Loucy (cell line): Measurements from ENCODE around the gene TES.

ENCODE experiments used
- H2AFZ ChIP-seq: fragments of 200-600 bp; sonication (generic); 2 replicates; pipeline ENCODE4 v1.6.0; 2016; ENCODE audit warnings: antibody characterized with exemption, mild to moderate bottlenecking, low read length, moderate library complexity
- H3F3A ChIP-seq: fragments of 200-600 bp; 2 replicates; pipeline ENCODE4 v1.6.0; 2016; ENCODE audit warnings: antibody characterized with exemption, low read depth, mild to moderate bottlenecking
- H3K27me3 ChIP-seq: fragments of 200-600 bp; sonication (generic); 2 replicates; pipeline ENCODE4 v1.6.1; 2014; ENCODE audit warnings: low read length, mild to moderate bottlenecking; ENCODE audit not compliant: insufficient read depth, poor library complexity, severe bottlenecking
- H3K36me3 ChIP-seq: fragments of 200-600 bp; sonication (generic); 2 replicates; pipeline ENCODE4 v1.6.1; 2016; ENCODE audit warnings: low read length; ENCODE audit not compliant: insufficient read depth
- H3K4me1 ChIP-seq: fragments of 200-600 bp; sonication (generic); 2 replicates; pipeline ENCODE4 v1.5.1; 2014; ENCODE audit warnings: low read length, mild to moderate bottlenecking; ENCODE audit not compliant: insufficient read depth, poor library complexity, severe bottlenecking
- H3K4me2 ChIP-seq: fragments of 200-600 bp; sonication (generic); 2 replicates; pipeline ENCODE4 v1.6.0; 2014; ENCODE audit warnings: antibody characterized with exemption, low read length, low read depth, mild to moderate bottlenecking; ENCODE audit not compliant: poor library complexity, severe bottlenecking
- H3K4me3 ChIP-seq: fragments of 200-600 bp; sonication (generic); 2 replicates; pipeline ENCODE4 v1.5.1; 2014; ENCODE audit warnings: low read length, mild to moderate bottlenecking, mixed read lengths; ENCODE audit not compliant: poor library complexity, severe bottlenecking
- H3K79me2 ChIP-seq: fragments of 200-600 bp; sonication (generic); 2 replicates; pipeline ENCODE4 v1.6.1; 2014; ENCODE audit warnings: low read length; ENCODE audit not compliant: insufficient read depth
- H3K9ac ChIP-seq: fragments of 200-600 bp; sonication (generic); 2 replicates; pipeline ENCODE4 v1.6.0; 2014; ENCODE audit warnings: mild to moderate bottlenecking, low read depth, low read length, moderate library complexity; ENCODE audit not compliant: poor library complexity, severe bottlenecking
- H3K9me2 ChIP-seq: fragments of 200-600 bp; sonication (generic); replicated peaks from 2 replicates; pipeline ENCODE4 v1.6.1; 2016; ENCODE audit warnings: low read depth, low read length, mixed read lengths
- H3K9me3 ChIP-seq: fragments of 200-600 bp; sonication (generic); 2 replicates; pipeline ENCODE4 v1.6.1; 2014; ENCODE audit warnings: mild to moderate bottlenecking, antibody characterized with exemption, low read length, low read depth; ENCODE audit not compliant: insufficient read depth
- H4K20me1 ChIP-seq: fragments of 200-600 bp; sonication (generic); 2 replicates; pipeline ENCODE4 v1.6.0; 2014; ENCODE audit warnings: antibody characterized with exemption, low read length, mild to moderate bottlenecking; ENCODE audit not compliant: insufficient read depth, poor library complexity, severe bottlenecking
- CTCF ChIP-seq: fragments of 200-600 bp; sonication (generic); conservative IDR thresholded peaks from 2 replicates; pipeline ENCODE4 v1.5.1; 2014; ENCODE audit warnings: mild to moderate bottlenecking, antibody characterized with exemption, low read length
- EZH2phosphoT487 ChIP-seq: fragments of 200-600 bp; IDR thresholded peaks from 2 replicates; pipeline ENCODE4 v1.6.1; 2018; ENCODE audit warnings: antibody characterized with exemption, mild to moderate bottlenecking, moderate library complexity, borderline replicate concordance

Gene TES

GRCh38 chr7:116216956-116217571 lies 6.7 kb downstream of the TES start:
- Histone ChIP-seq H3K4me2 (no peak overlapping the region), H3K9me2 (no peaks in the 10 kb centered on the region), H3K4me1 (peaks cover 16% of the 10 kb centered on the region)

GRCh38 chr7:116218051-116218645 lies 7.8 kb downstream of the TES start:
- Histone ChIP-seq H2AFZ (no peak overlapping the region; the same call in 1 of the 2 replicates), H3F3A (no peaks in the 10 kb centered on the region), H3K4me2 (no peak overlapping the region), H3K4me1 (peaks cover 14% of the 10 kb centered on the region), H3K27me3 (no peaks in the 10 kb centered on the region), H3K79me2 (no peaks in the 10 kb centered on the region), H3K9me3 (no peaks in the 10 kb centered on the region), H3K9ac (no peak overlapping the region), H3K36me3 (no peaks in the 10 kb centered on the region), H4K20me1 (no peaks in the 10 kb centered on the region), H3K4me3 (no peak overlapping the region), H3K9me2 (no peaks in the 10 kb centered on the region)
- TF ChIP-seq CTCF (no peak), EZH2phosphoT487 (no peak)

More at GRCh38 chr7:116216956-116217571, 6.7 kb downstream of the TES start:
- Histone ChIP-seq H3K9ac (no peak overlapping the region), H3K4me3 (no peak overlapping the region), H4K20me1 (no peaks in the 10 kb centered on the region), H3K79me2 (no peaks in the 10 kb centered on the region), H2AFZ (no peak overlapping the region), H3F3A (no peaks in the 10 kb centered on the region), H3K36me3 (no peaks in the 10 kb centered on the region), H3K27me3 (no peaks in the 10 kb centered on the region), H3K9me3 (no peaks in the 10 kb centered on the region; the same call in 1 of the 2 replicates)
- TF ChIP-seq CTCF, result no peak
- no peak for TF ChIP-seq EZH2phosphoT487

DNA sequence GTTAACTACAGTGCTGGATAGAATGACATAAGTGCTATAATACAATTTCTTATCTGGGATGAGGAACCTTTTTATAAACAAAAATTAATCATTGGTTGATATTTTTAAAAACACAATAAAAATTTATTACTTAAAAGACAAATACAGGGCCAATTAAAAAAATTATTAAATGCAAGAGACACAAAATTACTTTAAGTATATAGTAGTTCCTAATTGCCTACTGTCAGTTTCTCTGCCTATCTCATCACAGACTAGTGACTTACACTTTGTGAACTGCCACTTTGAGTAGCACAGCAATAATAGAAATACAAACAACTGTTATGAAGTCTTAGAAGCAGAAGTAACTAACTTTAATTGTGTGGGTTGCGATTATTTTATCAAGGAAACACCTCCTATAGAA lies 8.4 kb downstream of the TES start:
- H3K4me3 ChIP-seq, result no peak overlapping the region
- H3K9ac ChIP-seq, result no peak overlapping the region
- no peaks in the 10 kb centered on the region for H3K9me2 ChIP-seq
- no peaks in the 10 kb centered on the region for H4K20me1 ChIP-seq
- H3K27me3 ChIP-seq, result no peaks in the 10 kb centered on the region
- H3K79me2 ChIP-seq, result no peaks in the 10 kb centered on the region
- peaks cover 14% of the 10 kb centered on the region for H3K4me1 ChIP-seq
- H3F3A ChIP-seq, result no peaks in the 10 kb centered on the region
- no peaks in the 10 kb centered on the region for H3K9me3 ChIP-seq
- no peak overlapping the region for H2AFZ ChIP-seq
- H3K36me3 ChIP-seq, result no peaks in the 10 kb centered on the region
- H3K4me2 ChIP-seq, result no peak overlapping the region
- TF ChIP-seq CTCF (no peak), EZH2phosphoT487 (no peak)
